Hepatocyte (in vitro differentiated cells): ENCODE measurements around the gene SOX21. TPM values are rescaled to one million over a fixed set of nuclear protein-coding genes. Genes with fewer than 3 reads are reported as not detected.
"Not testable (repeated sequence)": the region's sequence is repeated elsewhere in the genome, so short reads cannot be mapped to it uniquely, and the experiment has no call there.

ENCODE experiments used
- DNase-seq: peaks from one replicate; pipeline ENCODE4 v3.0.0-alpha.2; 2016; ENCODE audit warnings: low spot score
- H2AFZ ChIP-seq: fragments of 200-600 bp; sonication (generic); 2 replicates; pipeline ENCODE4 v1.6.0; 2016; ENCODE audit warnings: antibody characterized with exemption, mild to moderate bottlenecking
- H3K27ac ChIP-seq: fragments of 200-600 bp; sonication (generic); 2 replicates; pipeline ENCODE4 v1.5.1; 2016; ENCODE audit warnings: mild to moderate bottlenecking
- H3K27me3 ChIP-seq: fragments of 200-600 bp; sonication (generic); 2 replicates; pipeline ENCODE4 v1.6.1; 2016
- H3K36me3 ChIP-seq: fragments of 200-600 bp; sonication (generic); replicated peaks from 2 replicates; pipeline ENCODE4 v1.5.1; 2016; ENCODE audit warnings: low read depth; ENCODE audit not compliant: insufficient read depth
- H3K4me1 ChIP-seq: fragments of 200-600 bp; sonication (generic); 2 replicates; pipeline ENCODE4 v1.5.1; 2016; ENCODE audit warnings: mild to moderate bottlenecking, moderate library complexity; ENCODE audit not compliant: insufficient read depth
- H3K4me2 ChIP-seq: fragments of 200-600 bp; sonication (generic); 2 replicates; pipeline ENCODE4 v1.6.0; 2016
- H3K4me3 ChIP-seq: fragments of 200-600 bp; sonication (generic); 2 replicates; pipeline ENCODE4 v1.5.1; 2016; ENCODE audit warnings: mild to moderate bottlenecking
- H3K79me2 ChIP-seq: fragments of 200-600 bp; sonication (generic); 2 replicates; pipeline ENCODE4 v1.6.0; 2017; ENCODE audit warnings: mild to moderate bottlenecking
- H3K9me2 ChIP-seq: fragments of 200-600 bp; sonication (generic); replicated peaks from 2 replicates; pipeline ENCODE4 v1.6.0; 2017; ENCODE audit warnings: mild to moderate bottlenecking; ENCODE audit not compliant: insufficient read depth
- H3K9me3 ChIP-seq: fragments of 200-600 bp; sonication (generic); 2 replicates; pipeline ENCODE4 v1.5.1; 2016; ENCODE audit warnings: low read depth, mild to moderate bottlenecking
- H4K20me1 ChIP-seq: fragments of 200-600 bp; sonication (generic); 2 replicates; pipeline ENCODE4 v1.6.0; 2016; ENCODE audit warnings: mild to moderate bottlenecking; ENCODE audit not compliant: insufficient read depth, poor library complexity, severe bottlenecking
- CTCF ChIP-seq: fragments of 200-600 bp; sonication (generic); IDR thresholded peaks from 2 replicates; pipeline ENCODE4 v1.5.1; 2016; ENCODE audit warnings: antibody characterized with exemption, mild to moderate bottlenecking; ENCODE audit not compliant: poor library complexity
- EZH2 ChIP-seq: fragments of 200-600 bp; sonication (generic); IDR thresholded peaks from 2 replicates; pipeline ENCODE4 v1.6.1; 2016; ENCODE audit warnings: antibody characterized with exemption, mild to moderate bottlenecking, borderline replicate concordance
- EZH2phosphoT487 ChIP-seq: fragments of 200-600 bp; sonication (generic); IDR thresholded peaks from one replicate; pipeline ENCODE4 v1.6.1; 2018; ENCODE audit warnings: antibody characterized with exemption, mild to moderate bottlenecking, low read depth, moderate library complexity; ENCODE audit not compliant: unreplicated experiment, severe bottlenecking
- WGBS: methylation state at CpG from one replicate; pipeline ENCODE4 v1.1.6; 2016; ENCODE audit warnings: low lambda C conversion rate; ENCODE audit errors: missing lambda C conversion rate; 5-methylcytosine and 5-hydroxymethylcytosine counted together
- polyA plus RNA-seq: library from polyadenylated mRNA; unstranded; fragments of >200 nt; fragmentation: Nextera tagmentation; extraction: Ambion mirVana; gene quantifications from 2 replicates; pipeline ENCODE4 v1.2.1, GENCODE V29; 2016
- total RNA-seq: library from RNA; depleted of rRNA; stranded (reverse); fragments of >200 nt; gene quantifications from 2 replicates; pipeline ENCODE4 v1.2.3, GENCODE V29; 2014

SOX21 gene
- total and polyA plus RNA-seq, 2 experiments from 2014 or later, result 0.65 to 0.90 TPM

GRCh38 chr13:94726425-94726824, 14.1 kb upstream of the SOX21 start:
- 93% methylated on average over 1 of the region's 1 CpG for WGBS

GRCh38 chr13:94722609-94723345, 10.4 kb upstream of the SOX21 start:
- Histone ChIP-seq H3K9me2 (no peaks in the 10 kb centered on the region), H3K79me2 (no peaks in the 10 kb centered on the region), H3K9me3 (no peaks in the 10 kb centered on the region), H2AFZ (no peak overlapping the region), H3K27ac (no peak overlapping the region), H3K4me1 (no peaks in the 10 kb centered on the region), H3K27me3 (peaks cover under 1% of the 10 kb centered on the region), H3K4me2 (no peak overlapping the region), H3K36me3 (no peaks in the 10 kb centered on the region), H3K4me3 (no peak overlapping the region), H4K20me1 (no peaks in the 10 kb centered on the region)
- no peak for DNase-seq
- TF ChIP-seq EZH2phosphoT487 (no peak), CTCF (no peak), EZH2 (no peak)
- WGBS, result 42% methylated on average over 9 of the region's 9 CpGs

More at GRCh38 chr13:94726425-94726824, 14.1 kb upstream of the SOX21 start:
- no peaks in the 10 kb centered on the region for H3K4me1 ChIP-seq
- no peak overlapping the region for H3K4me2 ChIP-seq
- no peaks in the 10 kb centered on the region for H3K36me3 ChIP-seq
- TF ChIP-seq CTCF (no peak), EZH2phosphoT487 (no peak), EZH2 (no peak)
- no peak overlapping the region for H3K27ac ChIP-seq
- no peak overlapping the region for H3K4me3 ChIP-seq
- no peaks in the 10 kb centered on the region for H3K9me3 ChIP-seq
- no peaks in the 10 kb centered on the region for H3K79me2 ChIP-seq
- DNase-seq, result no peak
- no peak overlapping the region for H2AFZ ChIP-seq
- no peaks in the 10 kb centered on the region for H4K20me1 ChIP-seq
- no peaks in the 10 kb centered on the region for H3K9me2 ChIP-seq
- H3K27me3 ChIP-seq, result no peaks in the 10 kb centered on the region

DNA sequence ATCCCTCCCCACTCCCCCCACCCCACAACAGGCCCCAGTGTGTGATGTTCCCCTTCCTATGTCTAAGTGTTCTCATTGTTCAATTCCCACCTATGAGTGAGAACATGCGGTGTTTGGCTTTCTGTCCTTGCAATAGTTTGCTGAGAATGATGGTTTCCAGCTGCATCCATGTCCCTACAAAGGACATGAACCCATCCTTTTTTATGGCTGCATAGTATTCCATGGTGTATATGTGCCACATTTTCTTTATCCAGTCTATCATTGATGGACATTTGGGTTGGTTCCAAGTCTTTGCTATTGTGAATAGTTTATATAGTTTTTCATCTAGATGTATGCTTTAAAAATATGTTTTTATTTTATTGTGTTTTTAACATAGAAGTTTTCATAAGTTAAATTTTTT, 6.4 kb upstream of the SOX21 start:
- not testable (repeated sequence) for H4K20me1 ChIP-seq, H3K9me2 ChIP-seq, H3K4me3 ChIP-seq, H3K4me2 ChIP-seq, H3K9me3 ChIP-seq, H3K4me1 ChIP-seq, H3K27ac ChIP-seq, H3K36me3 ChIP-seq, DNase-seq, H3K79me2 ChIP-seq, H2AFZ ChIP-seq
- peaks cover 41% of the 10 kb centered on the region for H3K27me3 ChIP-seq
- WGBS, result 95% methylated on average over 1 of the region's 1 CpG

GRCh38 chr13:94717916-94718315, 5.6 kb upstream of the SOX21 start:
- DNase-seq, result no peak
- Histone ChIP-seq H2AFZ (no peak overlapping the region), H3K4me1 (no peaks in the 10 kb centered on the region), H3K79me2 (no peaks in the 10 kb centered on the region), H4K20me1 (no peaks in the 10 kb centered on the region), H3K27ac (no peak overlapping the region), H3K9me3 (no peaks in the 10 kb centered on the region), H3K4me2 (no peak overlapping the region), H3K4me3 (no peak overlapping the region), H3K36me3 (no peaks in the 10 kb centered on the region), H3K27me3 (peaks cover 49% of the 10 kb centered on the region), H3K9me2 (no peaks in the 10 kb centered on the region)
- WGBS, result 80% methylated on average over 4 of the region's 4 CpGs
- TF ChIP-seq EZH2, result no peak
- no peak for TF ChIP-seq CTCF
- TF ChIP-seq EZH2phosphoT487, result no peak
